ENCODE results near the gene LARP4B. TPM values are rescaled to one million over a fixed set of nuclear protein-coding genes. Genes with fewer than 3 reads are reported as not detected.

LARP4B gene
- total and polyA plus RNA-seq, 2 donors (not counting 1 experiment from before 2014, with no cell fraction given) = 35.6 to 129 TPM

GRCh38 chr10:917999-918398 is 13.5 kb downstream of the LARP4B start:
- DNase-seq = no peak
- no peak overlapping the region for H3K4me3 ChIP-seq (ENCODE audit: control extremely low read depth in 1 of 5, extremely low read depth in 1 of 5, insufficient read depth in 1 of 5, low read depth in 2 of 5, low read length in 4 of 5)
- ChIA-PET CTCF (no interaction called here), POLR2A (no interaction called here)
- no peak overlapping the region for H3K27ac ChIP-seq (ENCODE audit: low read length in 2 of 2)
- Mint-ChIP-seq H3K4me3 (no peak overlapping the region), H3K27me3 (no peaks in the 10 kb centered on the region), H3K27ac (no peak overlapping the region), H3K4me1 (peaks cover 28% of the 10 kb centered on the region), H3K9me3 (ENCODE audit: insufficient read depth) (no peaks in the 10 kb centered on the region)
- peaks cover 80% of the 10 kb centered on the region for H4K20me1 ChIP-seq (ENCODE audit: control insufficient read depth, insufficient read depth, low read length, poor library complexity, severe bottlenecking)
- H3K4me2 ChIP-seq (replicated peaks; ENCODE audit: low read depth, low read length, poor library complexity, severe bottlenecking) = no peak overlapping the region
- no peak for ATAC-seq (ENCODE audit: low read depth)
- H3K4me1 ChIP-seq (ENCODE audit: control insufficient read depth in 2 of 2, insufficient read depth in 2 of 2, low read length in 2 of 2) = no peaks in the 10 kb centered on the region
- H2AFZ ChIP-seq (ENCODE audit: insufficient read depth, low read depth, low read length, poor library complexity, severe bottlenecking) = no peak overlapping the region
- intact Hi-C loops (cut with micrococcal nuclease) = no loop called here
- 100% methylated on average over 2 of the region's 3 CpGs for WGBS (ENCODE audit: insufficient coverage)
- no peak overlapping the region for H3K9ac ChIP-seq (ENCODE audit: low read length)
- no peaks in the 10 kb centered on the region for H3K27me3 ChIP-seq (replicated peaks in 1 of 4; ENCODE audit: control extremely low read depth in 1 of 4, control insufficient read depth in 3 of 4, insufficient read depth in 4 of 4, low read length in 3 of 4)
- H3K79me2 ChIP-seq (ENCODE audit: control insufficient read depth, insufficient read depth, low read length) = peaks cover 96% of the 10 kb centered on the region
- H3K36me3 ChIP-seq (replicated peaks in 1 of 2; ENCODE audit: control extremely low read depth in 1 of 2, control insufficient read depth in 1 of 2, extremely low read depth in 1 of 2, insufficient read depth in 2 of 2, low read length in 1 of 2) = peaks cover 0 to 17% of the 10 kb centered on the region in 2 experiments
- H3K9me3 ChIP-seq (ENCODE audit: control extremely low read depth in 1 of 3, control insufficient read depth in 2 of 3, insufficient read depth in 1 of 3, low read length in 2 of 3) = peaks cover 0 to 1% (median 0%) of the 10 kb centered on the region in 3 donors
- no peak for TF ChIP-seq EZH2 (IDR thresholded peaks at IDR 0.05; ENCODE audit: borderline replicate concordance, insufficient read depth, low read depth, low read length, poor library complexity, severe bottlenecking)
- TF ChIP-seq, protein P1, sequence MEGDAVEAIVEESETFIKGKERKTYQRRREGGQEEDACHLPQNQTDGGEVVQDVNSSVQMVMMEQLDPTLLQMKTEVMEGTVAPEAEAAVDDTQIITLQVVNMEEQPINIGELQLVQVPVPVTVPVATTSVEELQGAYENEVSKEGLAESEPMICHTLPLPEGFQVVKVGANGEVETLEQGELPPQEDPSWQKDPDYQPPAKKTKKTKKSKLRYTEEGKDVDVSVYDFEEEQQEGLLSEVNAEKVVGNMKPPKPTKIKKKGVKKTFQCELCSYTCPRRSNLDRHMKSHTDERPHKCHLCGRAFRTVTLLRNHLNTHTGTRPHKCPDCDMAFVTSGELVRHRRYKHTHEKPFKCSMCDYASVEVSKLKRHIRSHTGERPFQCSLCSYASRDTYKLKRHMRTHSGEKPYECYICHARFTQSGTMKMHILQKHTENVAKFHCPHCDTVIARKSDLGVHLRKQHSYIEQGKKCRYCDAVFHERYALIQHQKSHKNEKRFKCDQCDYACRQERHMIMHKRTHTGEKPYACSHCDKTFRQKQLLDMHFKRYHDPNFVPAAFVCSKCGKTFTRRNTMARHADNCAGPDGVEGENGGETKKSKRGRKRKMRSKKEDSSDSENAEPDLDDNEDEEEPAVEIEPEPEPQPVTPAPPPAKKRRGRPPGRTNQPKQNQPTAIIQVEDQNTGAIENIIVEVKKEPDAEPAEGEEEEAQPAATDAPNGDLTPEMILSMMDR (IDR thresholded peaks at IDR 0.05) = no peak

DNA sequence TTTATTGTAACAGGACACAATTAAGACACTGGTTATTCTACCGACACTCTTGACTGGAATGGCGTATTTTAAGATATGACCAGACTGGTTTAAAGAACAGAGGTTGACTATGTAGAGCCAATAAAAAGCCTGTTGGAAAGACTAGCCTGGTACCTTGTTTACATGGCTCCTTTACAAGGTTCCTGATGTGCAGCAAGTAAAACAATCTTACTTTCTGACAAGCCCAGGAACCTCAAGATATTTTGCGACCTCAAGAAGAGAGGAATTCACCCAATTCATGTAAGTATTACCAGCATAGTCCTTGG is 14.1 kb downstream of the LARP4B start:
- no peaks in the 10 kb centered on the region for H3K27me3 Mint-ChIP-seq
- DNase-seq (no peak), ATAC-seq (ENCODE audit: low read depth) (no peak)
- Histone ChIP-seq H3K36me3 (replicated peaks in 1 of 2; ENCODE audit: control extremely low read depth in 1 of 2, control insufficient read depth in 1 of 2, extremely low read depth in 1 of 2, insufficient read depth in 2 of 2, low read length in 1 of 2) (peaks cover 0 to 15% of the 10 kb centered on the region in 2 experiments), H4K20me1 (ENCODE audit: control insufficient read depth, insufficient read depth, low read length, poor library complexity, severe bottlenecking) (peaks cover 80% of the 10 kb centered on the region), H3K9me3 (ENCODE audit: control extremely low read depth in 1 of 3, control insufficient read depth in 2 of 3, insufficient read depth in 1 of 3, low read length in 2 of 3) (peaks cover 0 to 1% (median 0%) of the 10 kb centered on the region in 3 donors), H3K79me2 (ENCODE audit: control insufficient read depth, insufficient read depth, low read length) (peaks cover 95% of the 10 kb centered on the region), H3K27me3 (replicated peaks in 1 of 4; ENCODE audit: control extremely low read depth in 1 of 4, control insufficient read depth in 3 of 4, insufficient read depth in 4 of 4, low read length in 3 of 4) (no peaks in the 10 kb centered on the region), H3K4me1 (ENCODE audit: control insufficient read depth in 2 of 2, insufficient read depth in 2 of 2, low read length in 2 of 2) (no peaks in the 10 kb centered on the region), H3K9ac (ENCODE audit: low read length) (no peak overlapping the region), H3K4me2 (replicated peaks; ENCODE audit: low read depth, low read length, poor library complexity, severe bottlenecking) (no peak overlapping the region), H3K4me3 (ENCODE audit: control extremely low read depth in 1 of 5, extremely low read depth in 1 of 5, insufficient read depth in 1 of 5, low read depth in 2 of 5, low read length in 4 of 5) (no peak overlapping the region), H3K27ac (ENCODE audit: low read length in 2 of 2) (no peak overlapping the region), H2AFZ (ENCODE audit: insufficient read depth, low read depth, low read length, poor library complexity, severe bottlenecking) (no peak overlapping the region)
- peaks cover 24% of the 10 kb centered on the region for H3K4me1 Mint-ChIP-seq
- no peaks in the 10 kb centered on the region for H3K9me3 Mint-ChIP-seq (ENCODE audit: insufficient read depth)
- intact Hi-C loops (cut with micrococcal nuclease) = no loop called here
- H3K27ac Mint-ChIP-seq = no peak overlapping the region
- 100% methylated on average over 3 of the region's 3 CpGs for WGBS (ENCODE audit: insufficient coverage)
- TF ChIP-seq, protein P1 (IDR thresholded peaks at IDR 0.05) = no peak
- no peak for TF ChIP-seq EZH2 (IDR thresholded peaks at IDR 0.05; ENCODE audit: borderline replicate concordance, insufficient read depth, low read depth, low read length, poor library complexity, severe bottlenecking)
- POLR2A ChIA-PET = no interaction called here
- CTCF ChIA-PET = no interaction called here
- no peak overlapping the region for H3K4me3 Mint-ChIP-seq

All from B cell (primary cell).